ENCODE results near the gene CADPS2.

The CADPS2 gene

GRCh38 chr7:122352454-122352853 lies 533.8 kb downstream of the CADPS2 start:
- TF ChIP-seq CREB1 (IDR thresholded peaks at IDR 0.05; ENCODE audit: low read depth): no peak
- no peak for TF ChIP-seq TCF12 (IDR thresholded peaks at IDR 0.05; ENCODE audit: low read depth)
- TF ChIP-seq EP300 (IDR thresholded peaks at IDR 0.05; ENCODE audit: borderline replicate concordance): no peak
- TF ChIP-seq ZBTB7A (IDR thresholded peaks at IDR 0.05; ENCODE audit: low read depth): no peak
- TF ChIP-seq YY1 (IDR thresholded peaks at IDR 0.05; ENCODE audit: low read depth): no peak
- no peak for TF ChIP-seq TEAD4 (IDR thresholded peaks at IDR 0.05)
- no peak for TF ChIP-seq USF1 (IDR thresholded peaks at IDR 0.05)
- no peak for TF ChIP-seq RAD21 (IDR thresholded peaks at IDR 0.05; ENCODE audit: low read depth)
- TF ChIP-seq MAX (IDR thresholded peaks at IDR 0.05): no peak
- no peak for TF ChIP-seq EGR1 (IDR thresholded peaks at IDR 0.05)
- no peak for TF ChIP-seq TAF1 (IDR thresholded peaks at IDR 0.05; ENCODE audit: low read depth)
- TF ChIP-seq CEBPB (IDR thresholded peaks at IDR 0.05): no peak
- no peak for TF ChIP-seq FOXM1 (IDR thresholded peaks at IDR 0.05; ENCODE audit: borderline replicate concordance, low read depth)
- no peak for TF ChIP-seq REST (IDR thresholded peaks at IDR 0.05; ENCODE audit: low read depth)
- no peak for TF ChIP-seq NFIC (IDR thresholded peaks at IDR 0.05)

GRCh38 chr7:122350701-122351100 lies 535.6 kb downstream of the CADPS2 start:
- no peak for TF ChIP-seq USF1 (IDR thresholded peaks at IDR 0.05)
- TF ChIP-seq TCF12 (IDR thresholded peaks at IDR 0.05; ENCODE audit: low read depth): no peak
- TF ChIP-seq ZBTB7A (IDR thresholded peaks at IDR 0.05; ENCODE audit: low read depth): no peak
- TF ChIP-seq CEBPB (IDR thresholded peaks at IDR 0.05): no peak

GRCh38 chr7:122344303-122344620 lies 542.0 kb downstream of the CADPS2 start:
- TF ChIP-seq EP300 (IDR thresholded peaks at IDR 0.05; ENCODE audit: borderline replicate concordance) (no peak), REST (IDR thresholded peaks at IDR 0.05; ENCODE audit: low read depth) (no peak), ZBTB7A (IDR thresholded peaks at IDR 0.05; ENCODE audit: low read depth) (no peak), NFIC (IDR thresholded peaks at IDR 0.05) (no peak), CREB1 (IDR thresholded peaks at IDR 0.05; ENCODE audit: low read depth) (no peak), YY1 (IDR thresholded peaks at IDR 0.05; ENCODE audit: low read depth) (no peak), TEAD4 (IDR thresholded peaks at IDR 0.05) (no peak), TCF12 (IDR thresholded peaks at IDR 0.05; ENCODE audit: low read depth) (no peak), EGR1 (IDR thresholded peaks at IDR 0.05) (no peak), TAF1 (IDR thresholded peaks at IDR 0.05; ENCODE audit: low read depth) (no peak), FOXM1 (IDR thresholded peaks at IDR 0.05; ENCODE audit: borderline replicate concordance, low read depth) (no peak), USF1 (IDR thresholded peaks at IDR 0.05) (no peak), RAD21 (IDR thresholded peaks at IDR 0.05; ENCODE audit: low read depth) (no peak), CEBPB (IDR thresholded peaks at IDR 0.05) (no peak), MAX (IDR thresholded peaks at IDR 0.05) (no peak)

- TF ChIP-seq FOXM1 (IDR thresholded peaks at IDR 0.05; ENCODE audit: borderline replicate concordance, low read depth) (no peak), YY1 (IDR thresholded peaks at IDR 0.05; ENCODE audit: low read depth) (no peak), USF1 (IDR thresholded peaks at IDR 0.05) (no peak), RAD21 (IDR thresholded peaks at IDR 0.05; ENCODE audit: low read depth) (no peak), REST (IDR thresholded peaks at IDR 0.05; ENCODE audit: low read depth) (no peak), CEBPB (IDR thresholded peaks at IDR 0.05) (no peak), MAX (IDR thresholded peaks at IDR 0.05) (no peak), TCF12 (IDR thresholded peaks at IDR 0.05; ENCODE audit: low read depth) (no peak), EP300 (IDR thresholded peaks at IDR 0.05; ENCODE audit: borderline replicate concordance) (no peak), EGR1 (IDR thresholded peaks at IDR 0.05) (no peak), NFIC (IDR thresholded peaks at IDR 0.05) (no peak), ZBTB7A (IDR thresholded peaks at IDR 0.05; ENCODE audit: low read depth) (no peak)
Measured at GRCh38 chr7:122343601-122344302, 542.5 kb downstream of the CADPS2 start.
